HG03108 (cell line): ENCODE data around the gene METRN.

ENCODE experiments used
- ATAC-seq: cut with Tn5 transposase; IDR thresholded peaks from one replicate; pipeline ENCODE4 v1.9.1; 2021; ENCODE audit warnings: moderate library complexity; ENCODE audit not compliant: unreplicated experiment

METRN gene

DNA sequence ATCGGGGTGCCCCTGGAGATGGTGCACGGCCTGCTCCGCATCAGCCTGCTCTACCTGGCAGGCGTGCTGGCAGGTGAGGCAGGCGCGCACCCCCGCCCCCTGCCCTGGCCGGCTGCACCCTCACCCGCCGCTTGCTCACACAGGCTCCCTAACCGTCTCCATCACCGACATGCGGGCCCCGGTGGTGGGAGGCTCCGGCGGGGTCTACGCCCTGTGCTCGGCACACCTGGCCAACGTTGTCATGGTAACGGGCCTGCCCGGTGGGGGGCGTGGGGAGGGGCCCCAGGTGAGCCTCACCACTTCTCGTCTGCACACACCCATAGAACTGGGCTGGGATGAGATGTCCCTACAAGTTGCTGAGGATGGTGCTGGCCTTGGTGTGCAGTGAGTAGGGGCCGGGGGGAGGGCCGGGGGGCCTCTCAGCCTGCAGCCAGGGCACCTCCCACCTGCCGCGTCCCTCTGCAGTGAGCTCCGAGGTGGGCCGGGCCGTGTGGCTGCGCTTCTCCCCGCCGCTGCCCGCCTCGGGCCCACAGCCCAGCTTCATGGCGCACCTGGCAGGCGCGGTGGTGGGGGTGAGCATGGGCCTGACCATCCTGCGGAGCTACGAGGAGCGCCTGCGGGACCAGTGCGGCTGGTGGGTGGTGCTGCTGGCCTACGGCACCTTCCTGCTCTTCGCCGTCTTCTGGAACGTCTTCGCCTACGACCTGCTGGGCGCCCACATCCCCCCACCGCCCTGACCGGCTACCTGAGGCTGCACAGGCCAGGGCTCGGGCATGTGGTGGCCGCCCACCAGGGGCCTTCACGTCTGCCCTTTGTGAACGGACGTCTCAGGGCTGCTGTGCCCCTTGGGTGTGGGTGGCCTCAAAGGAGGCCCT is 37.4 kb upstream of the METRN start:
- no peak for ATAC-seq

DNA sequence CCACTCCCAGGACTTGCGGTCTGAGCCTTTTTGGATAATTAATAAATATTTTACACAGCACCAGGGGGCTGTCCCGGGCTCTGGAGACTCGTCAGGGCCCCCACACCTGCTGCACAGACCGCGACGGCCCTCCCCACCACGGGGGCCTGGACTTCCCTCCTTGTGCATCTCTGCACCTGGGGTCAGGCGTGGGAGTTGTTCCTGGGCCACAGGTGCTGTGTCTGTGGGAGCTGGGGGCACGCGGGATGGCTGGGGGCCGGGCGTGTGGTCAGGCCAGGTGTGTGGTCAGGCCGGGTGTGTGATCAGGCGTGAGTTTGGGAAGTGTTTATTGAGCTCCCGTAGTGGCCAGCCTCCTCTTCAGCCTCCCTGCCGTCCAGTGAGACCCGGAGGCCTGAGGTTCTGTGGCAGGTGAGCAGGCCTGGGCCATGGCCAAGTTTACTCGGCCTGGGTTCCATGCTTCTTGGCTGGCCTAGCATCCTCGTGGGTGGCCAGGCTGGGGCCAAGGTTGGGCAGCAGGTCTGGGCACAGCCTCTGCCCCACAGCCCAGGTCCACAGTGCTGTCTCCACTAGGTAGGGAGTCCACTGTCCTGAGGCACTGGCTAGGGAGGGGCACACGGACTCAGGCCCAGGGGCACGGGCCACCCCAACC is 36.6 kb upstream of the METRN start:
- ATAC-seq: no peak

DNA sequence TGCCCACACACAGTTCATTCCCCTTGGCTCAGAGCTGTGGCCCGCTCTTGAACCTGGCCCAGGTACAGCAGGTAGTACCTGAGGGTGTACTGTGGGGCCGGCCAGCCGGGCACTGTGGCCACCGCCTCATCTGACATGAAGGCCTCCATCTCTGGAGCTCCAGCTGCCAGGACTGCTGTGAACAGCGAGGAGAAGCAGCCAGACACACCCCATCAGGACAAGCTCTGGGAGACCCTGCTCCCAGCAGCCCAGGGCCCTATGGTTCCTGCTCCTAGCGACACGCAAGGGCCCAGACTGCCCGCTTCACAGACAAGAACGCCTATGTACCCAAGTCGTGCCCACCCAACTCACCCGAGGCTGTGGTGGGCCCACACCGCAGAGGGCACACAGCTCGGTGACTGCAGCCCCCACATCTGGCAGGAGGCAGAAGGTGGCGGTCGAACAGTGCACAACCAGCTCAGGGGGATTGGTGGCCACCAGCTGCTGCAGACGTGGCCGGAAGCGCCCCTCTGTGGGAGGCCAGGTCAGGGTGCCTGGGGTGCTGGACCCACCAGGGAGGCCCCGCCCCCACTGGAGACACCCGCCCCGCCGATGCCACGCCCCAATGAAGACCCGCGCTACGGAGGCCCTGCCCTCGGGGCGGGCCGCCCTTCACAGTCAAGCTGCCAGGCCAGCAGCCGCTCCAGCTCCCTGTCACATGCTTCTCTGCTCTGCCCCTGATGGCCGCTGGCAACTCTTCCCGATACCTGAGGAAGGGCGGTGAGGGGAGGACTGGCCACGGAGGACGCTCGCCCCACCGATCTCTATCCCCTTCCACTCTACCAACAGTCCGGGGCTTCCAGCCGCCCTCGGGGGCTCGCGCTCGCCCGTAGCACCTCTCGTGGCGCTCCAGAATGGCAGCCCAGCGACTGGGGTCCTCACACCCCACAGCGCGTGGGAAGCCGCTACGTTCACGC is 35.8 kb upstream of the METRN start:
- no peak for ATAC-seq

DNA sequence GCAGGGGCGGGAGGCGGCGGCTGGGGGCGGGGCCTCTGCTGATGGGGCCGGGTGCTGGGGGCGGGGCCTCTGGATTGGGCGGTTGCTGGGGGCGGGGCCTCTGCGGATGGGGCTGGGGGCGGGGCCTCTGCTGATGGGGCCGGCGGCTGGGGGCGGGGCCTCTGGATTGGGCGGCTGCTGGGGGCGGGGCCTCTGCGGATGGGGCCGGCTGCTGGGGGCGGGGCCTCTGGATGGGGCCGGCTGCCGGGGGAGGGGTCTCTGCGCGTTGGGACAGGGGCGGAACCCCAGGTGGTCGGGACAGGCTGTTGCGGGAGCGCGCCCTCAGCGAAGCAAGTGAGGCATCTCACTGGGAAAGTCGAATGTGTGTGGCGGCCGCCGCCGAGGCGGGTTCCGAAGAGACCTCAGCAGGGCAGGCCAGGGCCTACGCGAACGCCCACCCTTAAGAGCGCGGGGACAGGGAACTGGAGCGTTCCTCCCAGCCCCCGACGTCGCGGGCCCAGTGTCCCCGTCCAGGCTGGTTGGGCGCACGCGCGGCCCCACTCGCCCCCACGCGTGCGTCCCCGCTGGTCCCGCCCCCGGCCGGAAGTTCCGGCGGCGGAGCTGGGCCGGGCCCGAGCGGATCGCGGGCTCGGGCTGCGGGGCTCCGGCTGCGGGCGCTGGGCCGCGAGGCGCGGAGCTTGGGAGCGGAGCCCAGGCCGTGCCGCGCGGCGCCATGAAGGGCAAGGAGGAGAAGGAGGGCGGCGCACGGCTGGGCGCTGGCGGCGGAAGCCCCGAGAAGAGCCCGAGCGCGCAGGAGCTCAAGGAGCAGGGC is 34.9 kb upstream of the METRN start, which contains the start of gene STUB1:
Gene STUB1 (plus strand): TSS at position 597 of the 811 bp plus-strand sequence. CDS start 116 bp downstream, at position 713.
- peak; percentile 31 for ATAC-seq

GRCh38 chr16:680625-680945 is 34.3 kb upstream of the METRN start:
- ATAC-seq: no peak

- ATAC-seq: no peak
These were observed 33.8 kb upstream of the METRN start for GRCh38 chr16:680967-681745.

GRCh38 chr16:681746-682427 is 33.0 kb upstream of the METRN start:
- ATAC-seq: no peak

DNA sequence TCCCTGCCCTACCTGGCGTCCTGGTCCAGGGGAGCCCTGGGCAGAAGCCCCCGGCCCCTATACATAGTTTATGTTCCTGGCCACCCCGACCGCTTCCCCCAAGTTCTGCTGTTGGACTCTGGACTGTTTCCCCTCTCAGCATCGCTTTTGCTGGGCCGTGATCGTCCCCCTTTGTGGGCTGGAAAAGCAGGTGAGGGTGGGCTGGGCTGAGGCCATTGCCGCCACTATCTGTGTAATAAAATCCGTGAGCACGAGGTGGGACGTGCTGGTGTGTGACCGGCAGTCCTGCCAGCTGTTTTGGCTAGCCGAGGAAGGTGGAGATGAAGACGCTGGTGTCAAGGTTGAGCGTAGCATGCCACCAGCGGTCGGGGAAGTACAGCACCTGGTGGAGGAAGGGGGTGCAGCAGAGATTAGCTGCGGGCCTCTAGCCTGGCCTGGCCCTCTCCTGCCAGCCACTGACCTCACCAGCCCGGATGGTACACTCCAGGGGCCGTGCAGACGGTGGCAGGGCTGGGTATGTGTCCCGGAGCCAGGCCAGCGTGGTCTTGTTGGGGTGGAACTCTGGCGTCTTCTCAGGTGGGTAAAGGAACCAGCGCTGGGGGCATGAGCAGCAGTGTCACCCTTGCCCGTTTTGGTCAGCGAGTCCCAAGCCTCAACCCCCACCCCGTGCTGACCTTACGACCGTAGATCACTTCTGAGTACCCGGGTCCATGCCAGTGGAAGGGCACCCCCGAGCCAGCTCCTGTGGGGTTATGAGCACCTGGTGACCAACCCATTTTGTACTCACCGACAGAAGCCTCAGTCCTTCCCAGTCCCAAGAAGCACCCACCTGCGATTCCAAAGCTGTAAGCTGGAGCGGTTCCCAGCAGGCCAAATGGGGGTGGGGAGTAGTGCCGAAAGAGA is 32.2 kb upstream of the METRN start:
- ATAC-seq: no peak

DNA sequence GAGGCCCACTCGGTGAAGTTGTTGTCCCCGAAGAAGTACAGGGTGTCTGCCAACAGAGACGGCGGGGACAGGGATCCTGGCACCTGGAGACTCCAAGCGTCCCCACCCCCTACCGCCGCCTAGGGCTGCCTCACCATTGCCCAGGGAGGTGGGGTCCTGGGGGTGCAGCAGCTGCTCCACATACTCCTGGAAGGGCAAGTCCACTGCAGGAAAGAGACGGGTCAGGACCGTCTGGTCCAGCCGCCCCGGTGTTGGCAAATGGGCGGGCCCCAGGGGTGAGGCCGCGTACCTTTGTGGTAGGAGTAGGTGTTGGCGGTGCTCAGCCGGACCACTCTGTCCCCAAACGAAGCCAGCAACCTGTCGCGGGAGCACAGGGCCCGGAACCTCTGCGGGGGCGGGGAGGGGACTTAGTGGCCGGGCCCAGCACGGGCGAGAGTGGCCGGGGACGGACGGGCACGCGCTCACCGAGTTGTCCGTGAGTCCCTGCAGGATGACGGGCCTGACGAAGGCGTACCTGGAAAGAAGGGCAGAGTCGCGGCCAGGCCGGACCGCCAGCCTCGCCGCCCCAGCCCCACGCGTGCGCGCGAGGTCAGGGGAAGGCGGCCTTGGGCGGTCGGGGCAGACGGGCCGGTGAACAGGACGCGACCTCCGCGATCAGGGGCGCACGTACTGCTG is 31.4 kb upstream of the METRN start:
- ATAC-seq: no peak

DNA sequence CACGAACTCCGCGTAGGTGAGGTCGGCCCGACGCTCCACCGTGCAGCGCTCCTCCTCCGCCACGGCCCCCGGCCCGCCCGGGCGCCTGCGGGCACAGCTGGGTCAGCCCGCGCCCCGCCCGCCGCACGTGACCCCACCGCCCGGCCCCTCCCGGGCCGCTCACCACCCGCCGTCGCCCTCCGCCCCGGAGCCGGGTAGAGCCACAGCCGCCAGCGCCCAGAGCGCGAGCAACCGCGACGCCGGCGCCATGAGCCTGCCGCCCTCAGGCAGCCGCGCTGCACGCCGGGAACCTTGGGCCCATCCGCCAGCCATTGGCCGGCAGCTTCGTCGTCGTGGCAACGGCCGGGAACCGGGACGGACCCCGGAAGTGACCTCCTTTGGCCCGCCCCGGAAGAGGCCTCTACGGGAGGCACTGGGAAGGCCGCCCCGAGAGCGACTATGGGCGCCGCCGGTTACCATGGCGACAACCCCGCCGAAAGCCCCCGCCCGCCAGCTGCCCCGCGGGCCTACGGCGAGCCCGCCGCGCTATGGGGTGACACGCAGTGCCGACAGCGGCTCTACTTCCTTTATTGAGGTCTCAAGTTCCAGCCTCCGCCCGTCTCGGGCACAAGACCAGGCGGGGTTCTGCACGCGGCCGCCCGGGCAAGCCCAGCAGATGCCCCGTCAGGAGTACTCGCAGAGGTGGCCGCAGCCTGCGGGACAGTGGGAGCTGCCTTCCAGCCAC is 30.7 kb upstream of the METRN start, which contains the start of gene JMJD8:
Gene JMJD8 (minus strand): TSS at position 264 of the 724 bp plus-strand sequence. CDS start 15 bp downstream, at position 249.
- peak; percentile 64 for ATAC-seq

DNA sequence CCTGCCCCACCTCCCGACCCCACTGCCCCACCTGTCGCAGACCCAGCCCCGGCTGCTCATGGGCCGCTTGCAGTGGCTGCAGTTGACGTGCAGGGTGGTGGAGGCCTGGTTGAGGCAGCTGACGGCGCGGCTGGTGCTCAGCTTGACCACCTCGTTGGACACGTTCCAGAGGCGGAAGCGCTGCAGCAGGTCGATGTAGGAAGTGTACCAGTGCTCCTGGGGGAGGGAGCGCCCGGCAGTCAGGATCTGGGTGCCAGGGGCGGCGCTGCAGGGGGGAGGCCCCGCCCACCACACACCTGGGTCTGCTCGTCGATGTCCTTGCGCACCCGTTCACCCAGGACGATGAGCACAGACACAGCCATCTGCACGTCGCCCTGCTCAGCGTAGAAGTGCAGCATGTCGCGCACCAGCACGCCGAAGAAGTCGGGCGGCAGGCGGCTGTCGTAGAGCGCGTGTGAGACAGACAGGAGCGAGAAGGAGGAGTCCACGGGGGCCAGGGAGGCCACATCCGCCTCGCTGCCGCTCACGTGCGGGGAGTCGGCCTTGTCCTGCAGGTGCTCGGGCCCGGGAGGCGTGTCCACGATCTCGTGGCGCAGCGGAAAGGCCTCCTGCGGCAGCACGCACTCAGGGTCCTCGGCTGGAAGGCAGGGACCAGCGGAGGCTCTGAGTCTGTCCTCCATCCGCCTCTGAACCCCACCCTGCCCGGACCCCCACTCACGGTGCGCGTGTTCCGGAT is 29.8 kb upstream of the METRN start:
- no peak for ATAC-seq

- no peak for ATAC-seq
These were observed 29.0 kb upstream of the METRN start for GRCh38 chr16:685967-686366.

- ATAC-seq: no peak
These were observed 28.3 kb upstream of the METRN start for GRCh38 chr16:686459-687260.

DNA sequence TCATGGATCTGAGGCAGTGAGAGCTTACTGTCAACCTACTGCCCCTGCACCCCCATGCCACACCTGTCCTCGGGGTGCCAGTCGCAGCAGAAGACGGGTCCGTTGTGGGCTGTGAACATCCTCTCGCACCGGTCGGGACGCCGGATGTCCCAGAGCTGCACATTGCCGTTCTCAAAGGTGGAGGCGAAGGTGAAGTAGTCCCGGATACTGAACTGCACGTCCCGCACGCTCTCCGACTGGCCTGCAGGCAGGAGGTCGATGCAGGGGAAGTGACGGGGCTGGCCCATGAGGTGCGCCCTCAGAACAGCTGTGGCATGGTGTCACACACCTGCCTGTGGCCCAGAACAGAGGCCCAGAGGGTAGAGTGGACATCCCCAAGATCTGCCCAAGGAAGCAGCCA is 27.4 kb upstream of the METRN start:
- no peak for ATAC-seq

DNA sequence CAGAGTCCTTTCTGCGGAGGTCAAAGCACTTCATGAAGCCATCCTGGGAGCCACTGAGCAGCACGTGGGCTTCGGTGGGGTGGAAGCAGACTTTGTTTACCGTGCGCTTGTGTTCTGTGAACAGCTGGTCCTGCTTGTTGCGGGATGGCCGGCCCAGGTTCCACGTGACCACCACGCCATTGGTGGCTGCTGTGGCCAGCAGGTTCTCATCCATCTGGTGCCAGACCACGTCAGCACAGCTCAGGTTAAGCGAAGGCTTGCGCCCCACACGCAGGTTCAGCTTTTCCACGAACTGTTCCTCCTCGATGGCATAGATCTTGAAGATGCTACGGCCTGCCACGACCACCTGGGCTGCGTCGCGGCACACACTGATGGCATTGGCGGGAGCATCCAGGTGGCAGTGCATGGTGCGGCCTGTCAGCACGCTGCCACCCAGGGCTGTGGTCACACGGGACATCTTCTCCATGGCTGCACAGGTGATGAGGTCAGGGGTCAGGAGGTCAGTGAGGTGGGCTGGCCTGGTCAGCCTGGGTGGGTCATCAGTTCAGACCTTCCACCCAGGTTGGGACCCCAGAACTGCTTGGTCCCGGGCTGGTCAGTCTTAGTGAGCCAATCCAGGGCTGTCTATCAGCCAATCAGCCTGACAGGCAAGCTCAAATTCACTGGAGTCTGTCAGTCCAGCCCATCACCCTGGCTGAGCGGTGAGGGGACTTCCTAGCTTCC is 25.6 kb upstream of the METRN start:
- ATAC-seq: no peak
